Measurements from ENCODE around the gene SLX1B.
"Not testable (repeated sequence)": the region's sequence is repeated elsewhere in the genome, so short reads cannot be mapped to it uniquely, and the experiment has no call there.

Gene SLX1B

DNA sequence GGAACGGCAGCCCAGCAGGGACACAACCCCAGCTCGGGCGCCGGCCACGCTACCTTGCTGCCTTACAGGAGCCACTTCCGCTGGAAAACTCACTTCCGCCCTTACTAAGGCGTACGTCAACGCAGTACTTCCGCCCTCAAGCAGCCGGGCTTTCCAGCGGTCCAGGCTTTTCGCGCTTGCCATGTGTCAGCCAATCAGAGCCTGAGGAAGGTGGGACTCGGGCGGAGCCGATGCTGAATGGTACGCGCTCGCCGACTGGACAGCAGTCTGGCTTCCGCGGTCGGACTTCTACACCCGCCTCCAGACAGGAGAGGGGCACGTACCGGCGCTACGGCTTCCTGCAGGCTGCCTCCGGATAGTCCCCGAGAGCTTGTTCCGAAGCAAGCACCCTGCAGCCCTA, at the start of gene SLX1B, which contains the start of gene BOLA2:
TSS of gene SLX1B (plus strand) at position 265 of the 400 bp plus-strand sequence.
TSS of gene BOLA2 (minus strand) at position 83 of the 400 bp plus-strand sequence. CDS start 98 bp downstream, outside the sequence.
- not testable (repeated sequence) for H3K9ac ChIP-seq (ENCODE audit: low read depth, low read length); H3K4me1 ChIP-seq (ENCODE audit: insufficient read depth, low read length); H3K9me3 ChIP-seq (ENCODE audit: control insufficient read depth, insufficient read depth, low read length); H3K36me3 ChIP-seq (ENCODE audit: insufficient read depth, low read length)

GRCh38 chr16:29405249-29405648, 49.1 kb upstream of the SLX1B start:
- not testable (repeated sequence) for H3K36me3 ChIP-seq (ENCODE audit: insufficient read depth, low read length); H3K9me3 ChIP-seq (ENCODE audit: control insufficient read depth, insufficient read depth, low read length)

DNA sequence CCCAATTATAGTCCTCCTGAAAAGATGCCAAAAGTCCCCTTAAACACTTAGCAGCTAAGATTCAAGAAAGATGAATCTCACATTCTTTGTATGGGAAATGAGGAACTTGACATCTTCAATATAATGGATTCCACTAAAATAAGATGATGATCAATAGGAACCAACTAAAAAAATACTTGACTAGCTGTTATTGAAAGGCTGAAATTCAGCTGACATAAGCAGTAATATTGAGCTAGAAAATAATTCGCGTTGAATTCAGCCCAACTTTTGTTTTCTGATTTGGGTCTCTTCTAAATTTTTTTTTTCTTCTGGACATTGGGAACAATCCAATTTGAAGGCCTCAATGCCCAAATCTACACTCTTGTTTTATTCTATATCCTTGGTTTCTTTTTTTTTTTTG, 30.7 kb upstream of the SLX1B start:
- H3K4me1 ChIP-seq (ENCODE audit: insufficient read depth, low read length); H3K9me3 ChIP-seq (ENCODE audit: control insufficient read depth, insufficient read depth, low read length); H3K9ac ChIP-seq (ENCODE audit: low read depth, low read length); H3K36me3 ChIP-seq (ENCODE audit: insufficient read depth, low read length): not testable (repeated sequence)

More at GRCh38 chr16:29405249-29405648, 49.1 kb upstream of the SLX1B start:
- not testable (repeated sequence) for H3K9ac ChIP-seq (ENCODE audit: low read depth, low read length); H3K4me1 ChIP-seq (ENCODE audit: insufficient read depth, low read length)

GRCh38 chr16:29425390-29425789, 28.9 kb upstream of the SLX1B start:
- not testable (repeated sequence) for H3K9ac ChIP-seq (ENCODE audit: low read depth, low read length); H3K9me3 ChIP-seq (ENCODE audit: control insufficient read depth, insufficient read depth, low read length); H3K4me1 ChIP-seq (ENCODE audit: insufficient read depth, low read length); H3K36me3 ChIP-seq (ENCODE audit: insufficient read depth, low read length)

DNA sequence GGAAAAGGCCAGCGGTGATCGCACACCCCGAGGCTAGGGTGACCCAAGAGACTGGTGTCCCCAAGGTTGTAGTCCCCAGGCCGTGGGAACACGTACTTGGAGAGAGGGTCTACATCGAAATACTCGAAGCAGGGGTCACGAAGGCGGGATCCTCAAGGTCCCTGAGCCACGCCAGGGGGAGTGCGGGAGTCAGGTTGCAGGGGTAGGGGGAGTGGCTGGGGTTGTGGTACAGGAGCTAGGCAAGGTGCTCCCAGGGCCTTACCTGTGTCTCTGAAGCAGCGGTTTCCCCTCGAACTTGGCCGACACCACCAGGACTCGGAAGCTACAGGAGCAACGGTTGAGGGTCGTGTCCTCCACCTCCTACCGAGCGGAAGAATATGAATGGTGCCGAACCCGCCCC, 579 bp upstream of the SLX1B start:
- H3K9ac ChIP-seq (ENCODE audit: low read depth, low read length); H3K36me3 ChIP-seq (ENCODE audit: insufficient read depth, low read length); H3K9me3 ChIP-seq (ENCODE audit: control insufficient read depth, insufficient read depth, low read length); H3K4me1 ChIP-seq (ENCODE audit: insufficient read depth, low read length): not testable (repeated sequence)

DNA sequence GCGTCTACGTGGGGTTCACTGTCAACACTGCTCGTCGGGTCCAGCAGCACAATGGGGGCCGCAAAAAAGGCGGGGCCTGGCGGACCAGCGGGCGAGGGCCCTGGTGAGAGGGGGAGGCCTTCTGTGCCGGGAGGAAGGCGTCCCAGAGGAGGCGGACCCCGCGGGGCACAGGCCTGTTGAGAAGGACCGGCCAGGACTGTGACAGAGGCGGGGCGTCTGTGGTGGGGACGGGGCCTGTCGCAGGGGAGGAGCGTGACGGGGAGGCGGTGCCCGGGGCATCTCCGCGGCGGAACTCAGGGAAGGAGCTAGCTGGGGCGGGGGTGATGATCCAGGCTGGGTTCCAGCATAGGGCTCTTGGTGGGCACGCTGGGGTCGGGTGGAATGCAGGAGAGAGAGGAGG, 495 bp downstream of the SLX1B start:
- H3K9me3 ChIP-seq (ENCODE audit: control insufficient read depth, insufficient read depth, low read length); H3K4me1 ChIP-seq (ENCODE audit: insufficient read depth, low read length); H3K9ac ChIP-seq (ENCODE audit: low read depth, low read length); H3K36me3 ChIP-seq (ENCODE audit: insufficient read depth, low read length): not testable (repeated sequence)

GRCh38 chr16:29457660-29458059, 3.3 kb downstream of the SLX1B start:
- H3K9ac ChIP-seq (ENCODE audit: low read depth, low read length); H3K4me1 ChIP-seq (ENCODE audit: insufficient read depth, low read length): not testable (repeated sequence)

DNA sequence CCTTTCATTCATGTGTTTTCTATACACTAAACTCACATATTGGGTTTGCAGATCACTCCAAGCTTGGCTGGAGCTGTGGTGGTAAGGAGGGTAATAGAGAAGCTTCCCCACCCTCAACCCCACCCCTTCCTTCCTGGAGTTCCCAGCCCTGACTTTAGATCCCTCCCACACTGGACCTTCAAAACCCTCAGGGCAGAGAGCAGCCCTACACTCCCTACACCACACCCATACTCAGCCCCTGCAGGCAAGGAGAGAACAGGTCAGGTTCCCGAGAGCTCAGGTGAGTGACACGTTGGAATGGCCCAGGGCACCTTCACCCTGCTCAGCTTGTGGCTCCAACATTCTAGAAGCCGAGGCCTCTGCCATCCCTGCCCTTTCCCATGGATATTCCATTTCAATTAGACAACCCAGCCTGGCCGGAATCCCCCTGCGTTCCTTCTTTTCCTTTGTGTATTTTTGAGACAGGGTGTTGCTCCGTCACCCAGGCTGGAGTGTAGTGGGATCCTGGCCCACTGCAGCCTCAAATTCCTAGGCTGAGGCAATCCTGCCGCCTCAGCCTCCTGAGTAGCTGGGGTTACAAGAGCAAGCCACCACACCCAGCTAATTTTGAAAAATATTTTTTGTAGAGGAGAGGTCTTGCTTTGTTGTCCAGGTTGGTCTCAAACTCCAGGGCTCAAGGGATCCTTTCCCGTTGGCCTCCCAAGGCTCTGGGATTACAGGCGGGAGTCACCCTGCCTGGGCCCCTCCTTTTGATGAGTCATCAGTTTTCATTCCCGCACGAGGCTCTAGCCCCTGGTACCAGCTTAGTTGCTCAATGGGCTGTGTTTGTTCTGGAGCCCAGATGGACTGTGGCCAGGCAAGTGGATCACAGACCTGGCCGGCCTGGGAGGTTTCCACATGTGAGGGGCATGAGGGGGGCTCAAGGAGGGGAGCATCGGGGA, 5.6 kb downstream of the SLX1B start, which contains the start of gene SULT1A4:
TSS of gene SULT1A4 (plus strand) at position 208 of the 941 bp plus-strand sequence. CDS start 1,473 bp downstream, outside the sequence.
- not testable (repeated sequence) for H3K9ac ChIP-seq (ENCODE audit: low read depth, low read length); H3K36me3 ChIP-seq (ENCODE audit: insufficient read depth, low read length); H3K4me1 ChIP-seq (ENCODE audit: insufficient read depth, low read length); H3K9me3 ChIP-seq (ENCODE audit: control insufficient read depth, insufficient read depth, low read length)

More at GRCh38 chr16:29457660-29458059, 3.3 kb downstream of the SLX1B start:
- not testable (repeated sequence) for H3K9me3 ChIP-seq (ENCODE audit: control insufficient read depth, insufficient read depth, low read length); H3K36me3 ChIP-seq (ENCODE audit: insufficient read depth, low read length)

DNA sequence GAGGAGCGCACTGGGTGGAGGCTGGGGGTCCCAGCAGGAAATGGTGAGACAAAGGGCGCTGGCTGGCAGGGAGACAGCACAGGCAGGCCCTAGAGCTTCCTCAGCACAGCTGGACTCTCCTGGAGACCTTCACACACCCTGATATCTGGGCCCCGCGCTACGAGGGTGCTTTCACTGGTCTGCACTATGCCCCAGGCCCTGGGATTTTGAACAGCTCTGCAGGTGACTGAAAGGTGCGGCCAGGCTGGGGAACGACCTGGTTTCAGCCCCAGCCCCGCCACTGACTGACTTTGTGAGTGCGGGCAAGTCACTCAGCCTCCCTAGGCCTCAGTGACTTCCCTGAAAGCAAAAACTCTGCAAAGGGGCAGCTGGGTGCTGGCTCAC, 6.3 kb downstream of the SLX1B start:
- not testable (repeated sequence) for H3K4me1 ChIP-seq (ENCODE audit: insufficient read depth, low read length); H3K36me3 ChIP-seq (ENCODE audit: insufficient read depth, low read length); H3K9ac ChIP-seq (ENCODE audit: low read depth, low read length); H3K9me3 ChIP-seq (ENCODE audit: control insufficient read depth, insufficient read depth, low read length)

- not testable (repeated sequence) for H3K9me3 ChIP-seq (ENCODE audit: control insufficient read depth, insufficient read depth, low read length); H3K36me3 ChIP-seq (ENCODE audit: insufficient read depth, low read length); H3K9ac ChIP-seq (ENCODE audit: low read depth, low read length); H3K4me1 ChIP-seq (ENCODE audit: insufficient read depth, low read length)
These were observed 11.9 kb downstream of the SLX1B start for GRCh38 chr16:29465985-29466824.

DNA sequence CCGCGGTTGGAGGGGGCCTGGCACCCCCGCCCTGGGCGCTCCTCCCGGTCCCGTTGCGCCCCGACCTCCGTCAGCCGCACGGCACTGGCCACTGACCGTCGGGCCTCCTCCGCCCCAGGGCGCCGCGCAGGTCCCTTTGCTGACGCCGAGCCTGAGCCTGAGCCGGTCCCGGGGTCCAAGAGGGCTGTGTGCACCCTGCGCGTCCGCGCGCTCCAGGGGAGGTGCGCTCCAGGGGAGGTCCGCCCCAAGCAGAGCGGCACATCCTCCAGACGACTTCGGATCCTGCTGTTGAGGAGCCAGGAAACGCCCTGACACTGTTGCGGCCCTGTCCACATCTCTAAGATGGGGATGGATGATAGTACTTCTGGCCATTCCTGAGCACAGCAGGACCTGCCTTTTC, 12.6 kb downstream of the SLX1B start:
- not testable (repeated sequence) for H3K9ac ChIP-seq (ENCODE audit: low read depth, low read length); H3K9me3 ChIP-seq (ENCODE audit: control insufficient read depth, insufficient read depth, low read length); H3K4me1 ChIP-seq (ENCODE audit: insufficient read depth, low read length); H3K36me3 ChIP-seq (ENCODE audit: insufficient read depth, low read length)

DNA sequence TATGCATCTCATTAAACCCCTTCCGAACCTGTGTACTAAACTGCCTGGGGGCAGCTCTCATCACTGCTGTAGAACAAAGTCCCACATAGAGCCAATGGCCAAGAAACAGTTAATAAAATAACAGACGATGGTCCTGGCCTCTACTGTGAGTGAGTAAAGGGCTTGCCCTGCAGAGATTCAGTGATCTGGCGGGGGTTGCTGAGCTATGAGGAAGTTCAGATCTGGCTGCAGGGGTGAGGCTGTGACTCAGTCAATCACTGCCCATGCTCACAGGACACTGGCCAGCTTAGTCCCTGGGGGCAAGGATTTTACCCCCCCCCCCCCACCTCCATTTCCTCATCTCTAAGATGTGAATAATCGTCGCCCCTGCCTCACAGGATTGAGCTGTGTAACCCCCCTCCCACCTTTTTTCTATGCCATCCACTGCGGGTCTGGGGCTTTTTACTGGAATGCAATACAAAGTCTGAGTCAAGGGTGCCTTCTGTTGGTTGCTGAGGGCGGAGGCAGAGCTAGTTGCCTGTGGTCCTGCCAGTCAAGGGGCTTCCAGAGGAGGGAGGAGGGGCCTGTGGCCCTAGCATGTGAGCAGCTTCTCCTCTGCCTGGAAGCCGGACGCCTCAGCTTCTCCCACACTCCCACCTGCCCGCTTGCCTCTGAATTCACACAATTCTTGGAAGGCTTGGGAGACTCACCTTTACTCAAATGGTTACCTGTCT, 13.5 kb downstream of the SLX1B start:
- H3K4me1 ChIP-seq (ENCODE audit: insufficient read depth, low read length); H3K9ac ChIP-seq (ENCODE audit: low read depth, low read length); H3K9me3 ChIP-seq (ENCODE audit: control insufficient read depth, insufficient read depth, low read length); H3K36me3 ChIP-seq (ENCODE audit: insufficient read depth, low read length): not testable (repeated sequence)

GRCh38 chr16:29469660-29470059, 15.3 kb downstream of the SLX1B start:
- not testable (repeated sequence) for H3K36me3 ChIP-seq (ENCODE audit: insufficient read depth, low read length); H3K9me3 ChIP-seq (ENCODE audit: control insufficient read depth, insufficient read depth, low read length); H3K4me1 ChIP-seq (ENCODE audit: insufficient read depth, low read length); H3K9ac ChIP-seq (ENCODE audit: low read depth, low read length)

GRCh38 chr16:29472065-29472464, 17.7 kb downstream of the SLX1B start:
- H3K9ac ChIP-seq (ENCODE audit: low read depth, low read length); H3K4me1 ChIP-seq (ENCODE audit: insufficient read depth, low read length); H3K36me3 ChIP-seq (ENCODE audit: insufficient read depth, low read length); H3K9me3 ChIP-seq (ENCODE audit: control insufficient read depth, insufficient read depth, low read length): not testable (repeated sequence)

Data from ES-I3 (cell line).